ENCODE measurements around the gene MRTO4.
A peak's percentile ranks its signal among the peaks of the same experiment; 100 is the strongest.
"Not testable (repeated sequence)": the region's sequence is repeated elsewhere in the genome, so short reads cannot be mapped to it uniquely, and the experiment has no call there.

Gene MRTO4

GRCh38 chr1:19270343-19270730 lies 18.7 kb downstream of the MRTO4 start:
- DNase-seq (ENCODE audit: low read depth), result not testable (repeated sequence)

GRCh38 chr1:19272064-19272463 lies 20.5 kb downstream of the MRTO4 start:
- DNase-seq (ENCODE audit: low read depth), result no peak

- DNase-seq (ENCODE audit: low read depth), result no peak
These were observed 21.7 kb downstream of the MRTO4 start for GRCh38 chr1:19273106-19273843.

GRCh38 chr1:19273844-19274531 lies 22.4 kb downstream of the MRTO4 start:
- DNase-seq (ENCODE audit: low read depth), result not testable (repeated sequence)

- no peak for DNase-seq (ENCODE audit: low read depth)
These were observed 23.0 kb downstream of the MRTO4 start for GRCh38 chr1:19274636-19275035.

- DNase-seq (ENCODE audit: low read depth), result no peak
These were observed 32.3 kb downstream of the MRTO4 start for GRCh38 chr1:19283891-19284290.

- DNase-seq (ENCODE audit: low read depth), result no peak
These were observed 33.3 kb downstream of the MRTO4 start for GRCh38 chr1:19284881-19285280.

- not testable (repeated sequence) for DNase-seq (ENCODE audit: low read depth)
These were observed 33.8 kb downstream of the MRTO4 start for GRCh38 chr1:19285366-19285765.

- not testable (repeated sequence) for DNase-seq (ENCODE audit: low read depth)
These were observed 34.2 kb downstream of the MRTO4 start for GRCh38 chr1:19285807-19286206.

- no peak for DNase-seq (ENCODE audit: low read depth)
These were observed 36.0 kb downstream of the MRTO4 start for GRCh38 chr1:19287436-19288185.

GRCh38 chr1:19288324-19289241 lies 37.0 kb downstream of the MRTO4 start, which contains the start of gene AKR7A3:
Gene AKR7A3, minus strand, starts transcription at chr1:19288770. Its CDS starts 61 bp downstream, at chr1:19288709.
- peak; percentile 21 for DNase-seq (ENCODE audit: low read depth)

- no peak for DNase-seq (ENCODE audit: low read depth)
These were observed 37.6 kb downstream of the MRTO4 start for GRCh38 chr1:19289244-19289643.

- DNase-seq (ENCODE audit: low read depth), result no peak
These were observed 43.0 kb downstream of the MRTO4 start for GRCh38 chr1:19294638-19295037.

GRCh38 chr1:19300211-19300610 lies 48.6 kb downstream of the MRTO4 start:
- no peak for DNase-seq (ENCODE audit: low read depth)

GRCh38 chr1:19304081-19304480 lies 52.5 kb downstream of the MRTO4 start:
- DNase-seq (ENCODE audit: low read depth), result not testable (repeated sequence)

- no peak for DNase-seq (ENCODE audit: low read depth)
These were observed 54.3 kb downstream of the MRTO4 start for GRCh38 chr1:19305880-19306279.

- no peak for DNase-seq (ENCODE audit: low read depth)
These were observed 55.3 kb downstream of the MRTO4 start for GRCh38 chr1:19306941-19307340.

- no peak for DNase-seq (ENCODE audit: low read depth)
These were observed 56.3 kb downstream of the MRTO4 start for GRCh38 chr1:19307794-19308508.

GRCh38 chr1:19308509-19308907 lies 56.9 kb downstream of the MRTO4 start:
- DNase-seq (ENCODE audit: low read depth), result no peak

- DNase-seq (ENCODE audit: low read depth), result no peak
These were observed 57.7 kb downstream of the MRTO4 start for GRCh38 chr1:19309123-19309813.

Data from T-helper 22 cell (primary cell).